ENCODE data around the gene DLK1. TPM values are rescaled to one million over a fixed set of nuclear protein-coding genes. Genes with fewer than 3 reads are reported as not detected.

Gene DLK1
- total RNA-seq, 5 donors from 2014 or later (not counting 1 experiment from before 2014, with no cell fraction given): 1.7 to 2.2 (median 2.2) TPM; not detected in 2

- no peak overlapping the region for H3K27ac Mint-ChIP-seq
- H3K27me3 Mint-ChIP-seq: peaks cover 19 to 32% of the 10 kb centered on the region in 2 donors
- Histone ChIP-seq H3K36me3 (ENCODE audit: control insufficient read depth in 2 of 2, extremely low read depth in 1 of 2, insufficient read depth in 1 of 2, low read length in 1 of 2) (no peaks in the 10 kb centered on the region), H3K4me1 (ENCODE audit: control insufficient read depth in 1 of 2, extremely low read depth in 1 of 2, insufficient read depth in 2 of 2, low read length in 2 of 2) (no peaks in the 10 kb centered on the region), H3K27ac (ENCODE audit: low read length) (no peak overlapping the region), H3K4me3 (ENCODE audit: control insufficient read depth in 1 of 2, extremely low read depth in 1 of 2, low read length in 1 of 2) (no peak overlapping the region), H3K9me3 (no peaks in the 10 kb centered on the region), H3K27me3 (replicated peaks in 1 of 2; ENCODE audit: control insufficient read depth in 2 of 2, extremely low read depth in 1 of 2, insufficient read depth in 2 of 2, low read length in 1 of 2) (peaks cover 0 to 61% of the 10 kb centered on the region in 2 experiments)
- H3K4me1 Mint-ChIP-seq: no peaks in the 10 kb centered on the region
- H3K36me3 Mint-ChIP-seq: no peaks in the 10 kb centered on the region
- H3K9me3 Mint-ChIP-seq: no peaks in the 10 kb centered on the region
- POLR2A ChIA-PET: no interaction called here
- H3K4me3 Mint-ChIP-seq: no peak overlapping the region
- no peak for ATAC-seq (replicated peaks in 1 of 4)
- WGBS (ENCODE audit: insufficient coverage): 69% methylated on average over 3 of the region's 13 CpGs
- DNase-seq: no peak
- CTCF ChIA-PET: no interaction called here
These were observed 6.6 kb upstream of the DLK1 start for GRCh38 chr14:100719976-100720520.

- H3K36me3 Mint-ChIP-seq: no peaks in the 10 kb centered on the region
- Histone ChIP-seq H3K27me3 (replicated peaks in 1 of 2; ENCODE audit: control insufficient read depth in 2 of 2, extremely low read depth in 1 of 2, insufficient read depth in 2 of 2, low read length in 1 of 2) (peaks cover 0 to 73% of the 10 kb centered on the region in 2 experiments), H3K36me3 (ENCODE audit: control insufficient read depth in 2 of 2, extremely low read depth in 1 of 2, insufficient read depth in 1 of 2, low read length in 1 of 2) (no peaks in the 10 kb centered on the region), H3K4me3 (ENCODE audit: control insufficient read depth in 1 of 2, extremely low read depth in 1 of 2, low read length in 1 of 2) (no peak overlapping the region), H3K27ac (ENCODE audit: low read length) (no peak overlapping the region), H3K4me1 (ENCODE audit: control insufficient read depth in 1 of 2, extremely low read depth in 1 of 2, insufficient read depth in 2 of 2, low read length in 2 of 2) (no peaks in the 10 kb centered on the region), H3K9me3 (no peaks in the 10 kb centered on the region)
- CTCF ChIA-PET: no interaction called here
- no peak for DNase-seq
- ATAC-seq (replicated peaks in 1 of 4): no peak
- peaks cover 0 to 4% (median 0%) of the 10 kb centered on the region in 3 donors for H3K4me1 Mint-ChIP-seq
- peaks cover 29 to 47% of the 10 kb centered on the region in 2 donors for H3K27me3 Mint-ChIP-seq
- no peak overlapping the region for H3K27ac Mint-ChIP-seq
- POLR2A ChIA-PET: no interaction called here
- H3K9me3 Mint-ChIP-seq: no peaks in the 10 kb centered on the region
- no peak overlapping the region for H3K4me3 Mint-ChIP-seq
- no CpG with 5 or more reads among the region's 5 CpGs for whole genome bisulfite sequencing (ENCODE audit: insufficient coverage)
These were observed 5.1 kb upstream of the DLK1 start for GRCh38 chr14:100721568-100721967.

GRCh38 chr14:100722367-100722766, 4.3 kb upstream of the DLK1 start:
- ChIA-PET CTCF (no interaction called here), POLR2A (no interaction called here)
- Mint-ChIP-seq H3K36me3 (no peaks in the 10 kb centered on the region), H3K27me3 (peaks cover 27 to 49% of the 10 kb centered on the region in 2 donors), H3K4me3 (no peak overlapping the region), H3K9me3 (no peaks in the 10 kb centered on the region), H3K27ac (no peak overlapping the region), H3K4me1 (peaks cover 0 to 5% (median 0%) of the 10 kb centered on the region in 3 donors)
- peaks cover 0 to 68% of the 10 kb centered on the region in 2 experiments for H3K27me3 ChIP-seq (replicated peaks in 1 of 2; ENCODE audit: control insufficient read depth in 2 of 2, extremely low read depth in 1 of 2, insufficient read depth in 2 of 2, low read length in 1 of 2)
- ATAC-seq (replicated peaks in 1 of 4) (no peak), DNase-seq (no peak)
- no peak overlapping the region for H3K4me3 ChIP-seq (ENCODE audit: control insufficient read depth in 1 of 2, extremely low read depth in 1 of 2, low read length in 1 of 2)
- no peaks in the 10 kb centered on the region for H3K9me3 ChIP-seq
- no peaks in the 10 kb centered on the region for H3K4me1 ChIP-seq (ENCODE audit: control insufficient read depth in 1 of 2, extremely low read depth in 1 of 2, insufficient read depth in 2 of 2, low read length in 2 of 2)
- H3K27ac ChIP-seq (ENCODE audit: low read length): no peak overlapping the region
- no peaks in the 10 kb centered on the region for H3K36me3 ChIP-seq (ENCODE audit: control insufficient read depth in 2 of 2, extremely low read depth in 1 of 2, insufficient read depth in 1 of 2, low read length in 1 of 2)
- WGBS (ENCODE audit: insufficient coverage): 81% methylated on average over 2 of the region's 5 CpGs

- Histone ChIP-seq H3K4me3 (ENCODE audit: control insufficient read depth in 1 of 2, extremely low read depth in 1 of 2, low read length in 1 of 2) (no peak overlapping the region), H3K9me3 (no peaks in the 10 kb centered on the region), H3K27me3 (replicated peaks in 1 of 2; ENCODE audit: control insufficient read depth in 2 of 2, extremely low read depth in 1 of 2, insufficient read depth in 2 of 2, low read length in 1 of 2) (peaks cover 0 to 70% of the 10 kb centered on the region in 2 experiments), H3K4me1 (ENCODE audit: control insufficient read depth in 1 of 2, extremely low read depth in 1 of 2, insufficient read depth in 2 of 2, low read length in 2 of 2) (no peaks in the 10 kb centered on the region), H3K27ac (ENCODE audit: low read length) (no peak overlapping the region), H3K36me3 (ENCODE audit: control insufficient read depth in 2 of 2, extremely low read depth in 1 of 2, insufficient read depth in 1 of 2, low read length in 1 of 2) (no peaks in the 10 kb centered on the region)
- ChIA-PET POLR2A (no interaction called here), CTCF (no interaction called here)
- WGBS (ENCODE audit: insufficient coverage): 85% methylated on average over 12 of the region's 21 CpGs
- no peak for DNase-seq
- no peak overlapping the region for H3K4me3 Mint-ChIP-seq
- H3K27me3 Mint-ChIP-seq: peaks cover 29 to 55% of the 10 kb centered on the region in 2 donors
- H3K36me3 Mint-ChIP-seq: no peaks in the 10 kb centered on the region
- peaks cover 0 to 5% (median 0%) of the 10 kb centered on the region in 3 donors for H3K4me1 Mint-ChIP-seq
- no peaks in the 10 kb centered on the region for H3K9me3 Mint-ChIP-seq
- ATAC-seq (replicated peaks in 1 of 4): no peak
- no peak overlapping the region for H3K27ac Mint-ChIP-seq
These were observed 3.4 kb upstream of the DLK1 start for GRCh38 chr14:100723135-100723829.

- no peaks in the 10 kb centered on the region for H3K4me1 ChIP-seq (ENCODE audit: control insufficient read depth in 1 of 2, extremely low read depth in 1 of 2, insufficient read depth in 2 of 2, low read length in 2 of 2)
- no peaks in the 10 kb centered on the region for H3K36me3 ChIP-seq (ENCODE audit: control insufficient read depth in 2 of 2, extremely low read depth in 1 of 2, insufficient read depth in 1 of 2, low read length in 1 of 2)
- CTCF ChIA-PET: no interaction called here
- POLR2A ChIA-PET: no interaction called here
- ATAC-seq (replicated peaks in 1 of 4) (no peak), DNase-seq (no peak)
- Mint-ChIP-seq H3K4me3 (no peak overlapping the region), H3K4me1 (peaks cover 0 to 5% (median 0%) of the 10 kb centered on the region in 3 donors), H3K27ac (no peak overlapping the region), H3K9me3 (no peaks in the 10 kb centered on the region), H3K36me3 (no peaks in the 10 kb centered on the region), H3K27me3 (peaks cover 27 to 53% of the 10 kb centered on the region in 2 donors)
- H3K4me3 ChIP-seq (ENCODE audit: control insufficient read depth in 1 of 2, extremely low read depth in 1 of 2, low read length in 1 of 2): no peak overlapping the region
- WGBS (ENCODE audit: insufficient coverage): 94% methylated on average over 8 of the region's 14 CpGs
- peaks cover 0 to 69% of the 10 kb centered on the region in 2 experiments for H3K27me3 ChIP-seq (replicated peaks in 1 of 2; ENCODE audit: control insufficient read depth in 2 of 2, extremely low read depth in 1 of 2, insufficient read depth in 2 of 2, low read length in 1 of 2)
- no peaks in the 10 kb centered on the region for H3K9me3 ChIP-seq
- no peak overlapping the region for H3K27ac ChIP-seq (ENCODE audit: low read length)
These were observed 2.8 kb upstream of the DLK1 start for GRCh38 chr14:100723830-100724437.

- no peaks in the 10 kb centered on the region for H3K9me3 Mint-ChIP-seq
- H3K36me3 ChIP-seq (ENCODE audit: control insufficient read depth in 2 of 2, extremely low read depth in 1 of 2, insufficient read depth in 1 of 2, low read length in 1 of 2): no peaks in the 10 kb centered on the region
- no peak overlapping the region for H3K4me3 Mint-ChIP-seq
- H3K4me1 ChIP-seq (ENCODE audit: control insufficient read depth in 1 of 2, extremely low read depth in 1 of 2, insufficient read depth in 2 of 2, low read length in 2 of 2): no peaks in the 10 kb centered on the region
- H3K27me3 ChIP-seq (replicated peaks in 1 of 2; ENCODE audit: control insufficient read depth in 2 of 2, extremely low read depth in 1 of 2, insufficient read depth in 2 of 2, low read length in 1 of 2): peaks cover 0 to 69% of the 10 kb centered on the region in 2 experiments
- ChIA-PET CTCF (no interaction called here), POLR2A (no interaction called here)
- H3K27me3 Mint-ChIP-seq: peaks cover 31 to 55% of the 10 kb centered on the region in 2 donors
- no peak overlapping the region for H3K4me3 ChIP-seq (ENCODE audit: control insufficient read depth in 1 of 2, extremely low read depth in 1 of 2, low read length in 1 of 2)
- H3K9me3 ChIP-seq: no peaks in the 10 kb centered on the region
- no peak overlapping the region for H3K27ac Mint-ChIP-seq
- peaks cover 0 to 5% (median 0%) of the 10 kb centered on the region in 3 donors for H3K4me1 Mint-ChIP-seq
- no peak for DNase-seq
- no peaks in the 10 kb centered on the region for H3K36me3 Mint-ChIP-seq
- WGBS (ENCODE audit: insufficient coverage): 63% methylated on average over 2 of the region's 4 CpGs
- no peak for ATAC-seq (replicated peaks in 1 of 4)
- no peak overlapping the region for H3K27ac ChIP-seq (ENCODE audit: low read length)
These were observed 2.2 kb upstream of the DLK1 start for GRCh38 chr14:100724536-100724935.

Measured in T-cell (primary cell).